GM18861 (cell line): ENCODE measurements around the gene MSI2.

Experiments used
- ATAC-seq: cut with Tn5 transposase; IDR thresholded peaks from one replicate; pipeline ENCODE4 v1.9.1; 2021; ENCODE audit not compliant: unreplicated experiment

The MSI2 gene

DNA sequence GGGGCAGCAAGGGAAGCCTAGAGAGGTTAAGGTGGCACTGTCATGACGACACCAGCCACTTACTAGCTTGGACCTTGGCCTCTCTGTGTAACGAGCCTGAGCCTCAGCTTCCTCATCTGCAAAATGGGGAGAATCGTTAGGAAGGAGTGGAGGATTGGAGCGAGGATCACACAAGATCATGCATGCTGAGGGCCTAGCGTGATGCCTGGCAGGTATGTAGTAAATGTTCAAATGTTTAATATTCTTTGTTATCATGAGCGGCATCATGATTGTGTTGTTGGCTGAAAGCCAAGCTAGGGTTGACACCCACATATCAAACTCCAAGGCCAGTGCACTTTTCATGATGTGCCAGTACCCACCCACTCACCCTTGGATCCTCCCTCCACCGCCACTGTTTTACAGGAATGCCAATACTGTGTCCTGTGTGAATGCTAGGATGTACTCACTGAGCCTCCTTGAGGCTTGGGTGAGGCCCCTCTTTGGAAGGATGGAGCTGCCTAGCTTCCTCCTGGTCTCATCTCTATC is 192.5 kb downstream of the MSI2 start:
- ATAC-seq = no peak

DNA sequence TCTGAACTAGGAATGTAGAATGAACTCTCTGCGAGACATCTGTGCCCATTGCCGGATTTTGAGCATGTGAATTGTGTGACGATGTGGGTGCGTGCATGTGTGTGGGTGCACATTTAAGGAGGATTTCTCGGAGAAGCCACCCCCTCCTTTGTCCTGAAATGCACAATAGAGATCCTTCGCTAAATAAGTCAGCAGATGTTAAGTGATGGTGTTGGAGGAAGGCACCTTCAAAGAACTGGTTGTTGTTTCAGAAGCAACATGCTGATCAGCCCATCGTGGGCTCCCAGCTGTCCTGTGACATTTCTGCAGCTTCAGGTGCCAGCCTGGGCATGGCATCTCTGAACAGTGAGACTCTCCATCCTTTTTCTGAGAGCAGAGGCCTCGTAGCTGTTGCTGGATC is 194.9 kb downstream of the MSI2 start:
- ATAC-seq = no peak

DNA sequence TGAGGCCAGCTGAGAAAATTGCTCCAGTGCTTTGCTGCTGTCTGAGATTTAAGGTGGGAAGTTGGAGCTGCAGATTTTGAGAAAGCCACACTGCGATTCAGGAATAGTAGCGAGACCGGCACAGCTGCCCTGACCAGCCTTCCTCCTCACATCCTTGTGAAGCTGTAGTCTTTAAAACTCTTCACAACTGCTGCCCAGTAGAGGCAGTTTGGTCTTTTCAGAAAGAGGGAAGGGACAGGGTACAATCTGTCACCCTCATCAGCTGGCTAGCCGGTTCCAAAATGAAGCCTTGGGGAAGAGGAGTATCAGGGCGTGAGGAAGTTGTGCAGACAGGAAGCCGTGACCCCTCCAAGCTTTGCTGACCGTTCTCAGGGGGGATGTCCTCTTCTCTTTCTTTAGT is 195.3 kb downstream of the MSI2 start:
- no peak for ATAC-seq

DNA sequence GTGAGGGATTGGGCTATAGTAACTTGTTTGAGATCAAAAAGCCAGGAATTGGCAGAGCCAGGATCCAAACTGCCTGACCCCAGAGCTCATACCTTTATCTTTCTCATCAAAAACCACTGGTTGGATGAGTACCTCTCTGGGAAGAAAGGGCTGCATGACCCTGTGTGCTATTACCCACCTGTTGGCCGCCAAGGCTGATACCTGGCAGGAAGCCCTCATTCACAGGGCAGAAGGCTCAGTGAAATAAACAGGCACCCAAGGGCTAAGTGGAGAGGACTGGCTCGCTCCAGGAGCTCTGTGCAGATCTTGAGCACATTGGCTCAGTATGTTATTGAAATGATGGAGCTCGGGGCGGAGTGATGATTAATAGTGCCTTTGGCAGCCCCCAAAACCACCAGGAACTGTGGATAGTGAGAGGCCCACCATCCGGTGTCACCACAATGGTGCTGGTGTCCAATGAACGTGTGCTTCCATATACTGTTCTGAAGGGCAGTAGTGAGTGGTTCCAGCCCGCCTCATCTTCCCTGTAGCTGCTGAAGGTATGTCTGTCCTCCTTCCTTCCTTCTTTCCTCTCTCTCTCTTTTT is 197.6 kb downstream of the MSI2 start:
- ATAC-seq = no peak

DNA sequence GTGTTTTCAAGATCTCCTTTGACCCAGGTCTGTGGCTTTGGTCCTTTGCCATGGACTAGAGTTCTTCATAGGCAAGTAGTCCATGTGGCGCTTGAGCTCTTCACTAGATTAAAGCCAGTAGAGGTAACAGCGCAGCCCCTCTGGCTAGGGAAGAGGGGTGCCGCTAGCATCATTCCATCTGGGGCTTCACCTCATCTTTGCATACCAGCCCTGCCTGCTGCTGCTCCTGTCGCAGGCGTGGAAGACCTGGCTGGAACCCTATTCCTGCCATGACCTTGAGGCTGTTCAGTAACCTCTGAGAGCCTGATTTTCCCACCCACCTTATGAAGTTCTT is 198.4 kb downstream of the MSI2 start:
- ATAC-seq = no peak

DNA sequence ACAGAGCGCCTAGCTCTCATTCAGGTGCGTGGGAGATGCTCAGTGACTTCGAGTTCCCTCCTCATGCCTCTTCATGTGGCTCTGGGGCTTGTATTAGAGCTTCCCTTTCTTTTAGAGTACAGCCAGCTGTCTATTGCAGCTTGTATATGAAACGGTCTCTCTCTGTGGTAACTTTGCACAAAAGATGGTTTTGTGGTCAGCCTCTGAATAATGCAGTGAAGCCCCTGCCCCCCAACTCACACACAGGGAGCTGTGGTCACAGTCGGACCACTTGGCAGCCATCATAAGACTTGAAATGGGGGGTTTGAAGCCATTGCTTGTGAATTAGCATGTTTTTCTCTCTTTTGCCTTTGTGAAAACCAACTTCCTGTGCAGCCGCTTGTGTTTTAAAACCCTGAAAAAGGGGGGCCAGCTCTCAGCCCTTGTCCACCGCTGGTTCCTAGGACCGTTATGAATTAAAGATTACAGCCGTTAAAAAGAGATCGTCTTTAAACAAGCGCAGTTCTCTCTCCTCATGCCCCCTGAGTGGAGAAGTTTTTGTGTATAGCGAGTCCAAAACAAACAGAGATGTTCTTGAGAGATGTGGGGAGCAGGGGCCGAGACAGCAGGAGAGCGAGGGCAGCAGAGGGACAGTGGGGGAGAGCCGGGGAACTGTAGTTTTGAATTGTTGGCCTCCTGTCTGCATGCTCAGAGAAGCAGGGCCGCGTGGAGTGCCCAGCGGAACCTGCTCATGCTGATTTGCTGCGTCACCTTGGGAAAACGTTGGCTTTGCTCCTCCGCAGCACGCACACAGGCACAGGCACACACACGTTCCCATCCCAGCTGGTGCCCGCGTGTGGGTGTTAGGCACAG is 199.0 kb downstream of the MSI2 start:
- ATAC-seq = peak; percentile 62

DNA sequence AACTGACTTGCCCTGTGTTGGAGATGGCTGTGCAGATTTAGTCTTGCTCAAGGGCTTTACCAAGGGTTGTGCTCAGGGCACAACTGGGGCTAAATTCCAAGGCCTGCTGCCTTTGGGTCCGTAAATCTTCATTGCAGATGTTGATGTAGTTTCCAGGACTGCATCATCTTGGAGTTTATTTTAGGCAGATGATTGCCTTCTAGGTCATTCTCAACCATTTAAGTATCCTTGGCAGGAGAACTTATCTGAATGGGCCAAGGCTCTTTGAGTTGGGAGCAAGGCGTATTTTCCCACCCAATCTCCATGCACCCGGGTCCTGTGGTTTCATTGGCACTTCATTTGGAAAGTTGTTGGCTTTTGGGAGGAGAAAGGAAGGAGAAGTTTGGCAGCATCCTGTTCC is 200.3 kb downstream of the MSI2 start:
- no peak for ATAC-seq

DNA sequence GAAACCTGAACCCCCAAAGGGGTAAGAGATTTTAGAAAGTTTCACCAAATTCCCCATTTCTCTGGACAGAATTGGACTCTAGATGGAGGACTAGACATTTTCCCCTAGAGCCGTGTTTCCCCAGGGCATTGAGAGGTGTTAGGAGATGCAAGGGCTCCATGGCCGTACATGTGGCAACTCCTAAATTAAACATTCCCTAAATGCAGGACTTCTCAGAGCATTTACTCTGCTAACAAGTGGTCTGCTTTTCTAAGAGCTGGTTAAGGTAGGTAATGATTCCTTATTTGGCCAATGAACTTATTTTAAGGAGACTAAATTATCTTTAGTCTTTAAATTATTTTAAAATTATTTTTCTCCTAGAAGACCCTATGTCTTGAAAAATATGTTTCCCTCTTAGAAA is 200.9 kb downstream of the MSI2 start:
- no peak for ATAC-seq

DNA sequence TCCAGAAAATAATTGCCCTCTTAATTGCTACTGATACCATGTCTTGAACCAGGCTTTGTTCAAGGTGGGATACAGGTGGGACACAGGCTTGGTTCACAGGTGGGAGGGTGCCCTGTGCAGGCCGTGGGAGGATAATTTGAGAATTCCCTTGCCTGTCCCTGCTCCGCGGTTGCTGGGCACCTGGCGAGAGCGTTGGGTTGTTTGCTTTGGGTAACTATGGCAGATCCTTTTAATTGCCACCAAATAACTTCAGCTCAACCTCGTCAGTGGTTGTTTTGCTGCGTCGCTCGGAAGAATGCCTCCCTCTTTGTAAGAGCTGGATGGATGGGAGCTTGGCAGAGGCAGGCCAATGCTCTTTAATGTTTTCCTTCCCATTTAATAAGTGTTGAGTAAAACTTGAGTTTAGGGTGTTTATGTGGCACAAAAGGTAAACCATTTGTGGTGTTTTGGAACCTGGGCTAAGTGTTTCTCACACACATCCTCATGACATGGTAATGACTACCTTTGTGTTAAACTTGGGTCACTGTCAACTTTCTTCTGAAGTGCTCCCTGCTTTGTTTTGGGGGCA is 202.5 kb downstream of the MSI2 start:
- no peak for ATAC-seq

DNA sequence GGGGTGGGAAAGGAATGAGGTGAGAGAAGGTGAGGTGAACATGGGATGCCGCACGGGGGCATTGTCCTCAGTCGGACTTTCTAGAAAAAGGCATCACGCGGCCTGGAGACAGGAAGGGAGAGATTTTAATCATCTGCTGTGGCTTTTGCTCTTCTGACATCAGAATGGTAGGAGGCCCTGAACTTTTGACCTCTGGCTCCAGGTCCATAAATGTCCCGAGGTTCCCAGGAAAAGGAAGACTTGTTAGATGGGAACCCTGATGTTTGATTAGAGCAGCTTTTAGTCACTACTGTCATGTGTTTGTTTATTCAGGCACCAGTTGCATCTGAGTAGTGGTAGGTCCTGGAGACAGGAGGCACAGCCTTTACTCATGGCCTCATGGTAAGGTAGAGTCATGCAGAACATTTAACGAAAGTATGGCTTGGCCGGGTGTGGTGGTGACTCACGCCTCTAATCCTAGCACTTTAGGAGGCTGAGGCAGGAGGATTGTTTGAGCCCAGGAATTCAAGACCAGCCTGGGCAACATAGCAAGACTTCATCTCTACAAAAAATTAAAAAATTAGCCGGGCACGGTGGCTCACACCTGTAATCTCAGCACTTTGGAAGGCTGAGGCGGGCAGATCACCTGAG is 203.1 kb downstream of the MSI2 start:
- ATAC-seq = no peak

DNA sequence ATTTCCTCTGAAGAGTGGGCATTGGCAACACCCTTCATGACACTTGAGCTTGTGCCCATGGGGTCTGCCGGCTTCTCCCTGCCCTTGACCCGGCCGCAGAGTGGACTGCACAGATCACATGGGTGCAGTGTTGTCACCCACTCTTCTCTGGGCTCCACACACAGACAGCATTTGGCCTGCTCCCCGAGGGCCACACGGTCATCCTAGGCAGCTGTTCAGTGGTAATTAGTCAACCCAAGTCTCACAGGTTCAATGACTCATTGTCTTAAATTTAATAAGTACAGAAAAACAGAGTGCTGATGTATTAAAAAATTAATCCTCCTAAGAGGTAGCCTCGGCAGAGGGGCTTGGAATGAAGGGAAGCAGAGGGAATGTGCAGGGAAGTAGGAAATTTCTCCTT is 204.8 kb downstream of the MSI2 start:
- ATAC-seq = peak; percentile 32

DNA sequence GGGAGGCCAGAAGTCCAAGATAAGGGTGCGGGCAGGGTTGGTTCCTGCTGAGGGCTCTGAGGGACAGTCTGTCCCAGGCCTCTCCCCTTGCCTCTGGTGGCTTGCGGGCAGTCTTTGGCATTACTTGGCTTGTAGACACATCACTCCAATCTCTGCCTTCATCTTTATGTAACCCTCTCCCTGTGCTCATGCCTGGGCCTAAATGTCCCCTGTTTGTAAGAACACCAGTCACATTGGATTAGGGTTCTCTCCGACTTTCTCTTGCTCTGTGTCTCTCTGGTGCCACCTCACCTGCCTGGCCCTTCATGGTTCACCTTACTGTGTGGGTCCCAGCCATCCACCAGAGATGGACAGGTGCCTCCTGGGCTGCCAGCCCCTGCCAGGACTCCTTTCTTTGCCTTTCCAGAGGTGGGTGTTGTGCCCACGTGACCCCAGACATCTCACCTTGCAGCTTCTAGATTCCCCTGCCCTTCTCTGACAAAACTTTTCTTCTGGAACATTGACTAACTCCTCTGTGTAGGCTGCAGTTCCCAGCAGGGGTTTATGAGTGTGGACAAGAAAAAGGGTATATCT is 205.8 kb downstream of the MSI2 start:
- no peak for ATAC-seq

DNA sequence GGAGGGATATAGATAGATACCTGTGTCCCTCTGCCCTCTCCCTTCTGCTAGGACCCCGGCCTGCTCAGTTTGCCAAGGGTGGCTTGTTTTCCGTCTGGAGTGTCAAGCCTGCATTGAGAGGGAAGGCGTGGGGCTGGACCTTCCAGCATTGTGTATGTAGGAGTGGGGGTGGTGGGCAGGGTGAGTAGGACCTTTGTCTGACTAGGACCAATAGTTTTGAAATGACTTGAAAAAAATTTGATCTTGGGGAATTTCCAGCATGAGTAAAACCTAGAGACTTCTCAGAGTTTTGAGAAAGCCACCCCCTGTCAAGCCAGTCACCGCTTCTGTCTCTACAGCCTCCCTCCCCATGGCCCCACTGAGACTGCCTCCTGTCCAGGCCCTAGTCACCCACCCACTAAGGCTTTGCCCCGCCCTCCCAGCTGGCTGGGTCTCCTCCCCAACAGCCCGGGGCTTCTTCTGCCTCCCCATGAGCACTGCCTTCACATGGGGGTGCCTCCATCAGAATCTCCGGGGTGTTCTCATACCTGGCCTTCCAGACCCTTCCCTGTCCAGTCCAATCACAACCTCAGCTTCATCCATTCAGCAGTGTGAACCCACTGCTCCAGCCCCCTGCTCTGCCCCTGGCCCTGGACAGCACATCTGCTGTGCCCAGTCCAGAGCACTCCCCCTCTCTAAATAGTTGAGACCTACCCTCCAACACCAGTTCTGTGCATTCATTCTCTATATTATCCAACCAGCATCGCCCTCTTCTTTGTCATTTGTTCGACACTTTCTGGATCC is 207.0 kb downstream of the MSI2 start:
- ATAC-seq = peak; percentile 76

DNA sequence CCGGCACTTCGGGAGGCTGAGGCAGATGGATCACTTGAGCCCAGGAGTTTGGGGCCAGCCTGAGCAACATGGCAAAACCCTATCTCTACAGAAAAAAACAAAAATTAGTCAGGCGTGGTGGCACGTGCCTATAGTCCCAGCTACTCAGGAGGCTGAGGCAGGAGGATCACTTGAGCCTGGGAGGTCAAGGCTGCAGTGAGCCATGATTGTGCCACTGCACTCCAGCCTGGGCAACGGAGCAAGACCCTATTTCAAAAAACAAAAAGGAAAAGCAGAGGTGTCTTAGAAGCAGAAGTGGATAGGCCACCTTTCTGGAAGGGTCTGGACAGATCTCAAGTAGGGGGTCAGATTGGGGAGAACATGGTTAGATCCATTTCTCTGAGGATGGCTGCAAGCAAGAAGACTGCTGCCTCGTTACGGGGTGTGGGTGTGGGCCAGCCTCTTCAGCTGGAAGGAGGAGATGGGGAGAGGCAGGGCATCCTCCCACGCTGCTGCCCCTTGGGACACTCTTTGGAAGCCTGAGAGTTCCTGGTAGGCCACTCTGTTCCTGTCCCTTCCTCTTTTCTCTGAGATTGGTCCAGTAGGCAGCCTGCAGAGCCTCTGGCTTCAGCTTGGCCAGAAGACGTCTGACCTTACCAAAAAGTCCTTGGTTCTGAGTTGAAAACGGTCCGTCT is 208.0 kb downstream of the MSI2 start:
- ATAC-seq = no peak

DNA sequence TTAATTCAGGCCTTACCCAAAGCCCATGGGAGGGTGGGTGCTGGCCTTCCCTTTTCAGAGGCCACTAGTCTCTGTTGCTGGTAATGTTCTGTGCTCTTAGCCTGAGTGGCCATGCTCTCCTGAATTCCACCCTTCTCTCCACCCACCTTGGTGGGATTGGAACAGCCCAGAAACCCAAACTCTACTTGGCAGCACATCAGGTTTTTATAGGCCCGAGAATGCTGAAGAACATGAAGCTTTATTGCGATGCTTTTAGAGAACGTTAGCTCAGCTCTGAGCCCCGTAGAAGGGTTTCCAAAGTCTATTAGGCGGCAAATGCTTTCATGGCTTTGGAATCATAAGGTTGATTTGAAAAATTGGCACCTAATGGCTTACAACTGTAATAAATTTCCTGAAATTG is 209.3 kb downstream of the MSI2 start:
- no peak for ATAC-seq

DNA sequence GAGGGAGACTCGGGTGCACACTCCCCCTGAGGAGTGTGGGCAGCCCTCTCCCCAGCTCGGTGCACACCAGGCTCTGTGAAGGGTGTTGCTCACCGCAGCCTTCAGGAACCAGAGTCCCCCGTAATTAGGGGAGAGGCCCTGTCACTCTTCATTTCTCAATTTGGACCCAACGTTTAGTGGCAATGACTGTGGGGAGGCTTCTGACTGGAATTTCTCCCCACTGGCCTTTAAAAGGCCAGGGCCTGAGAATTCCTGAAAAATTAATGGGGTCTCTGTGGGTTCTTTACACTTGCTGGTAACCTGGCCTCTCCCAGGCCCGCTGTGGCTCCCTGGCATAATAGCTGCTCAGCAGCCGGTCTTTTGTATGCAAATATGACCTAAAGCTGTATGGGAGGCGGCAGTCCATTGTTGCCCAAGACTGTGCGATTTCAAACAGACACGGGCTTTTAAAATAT is 209.7 kb downstream of the MSI2 start:
- no peak for ATAC-seq

DNA sequence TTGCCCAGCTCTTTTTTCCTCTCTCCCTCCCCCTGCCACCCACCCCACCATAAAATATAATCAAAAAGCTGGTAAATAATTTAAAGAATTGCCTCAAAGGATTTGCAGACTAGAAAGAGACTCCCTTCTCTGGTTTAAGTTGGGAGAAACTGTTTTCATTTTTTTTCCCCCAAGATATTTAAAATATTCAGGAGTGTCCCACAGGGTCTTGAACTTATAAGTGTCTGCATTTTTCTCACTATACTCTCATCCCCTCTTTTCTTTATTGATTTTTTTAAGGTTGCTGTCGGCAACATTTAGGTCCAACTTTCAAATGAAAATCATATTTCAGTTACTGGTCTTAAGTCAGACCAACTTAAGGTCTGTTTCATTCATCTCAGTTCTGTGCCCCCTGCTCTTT is 210.2 kb downstream of the MSI2 start:
- ATAC-seq = no peak

DNA sequence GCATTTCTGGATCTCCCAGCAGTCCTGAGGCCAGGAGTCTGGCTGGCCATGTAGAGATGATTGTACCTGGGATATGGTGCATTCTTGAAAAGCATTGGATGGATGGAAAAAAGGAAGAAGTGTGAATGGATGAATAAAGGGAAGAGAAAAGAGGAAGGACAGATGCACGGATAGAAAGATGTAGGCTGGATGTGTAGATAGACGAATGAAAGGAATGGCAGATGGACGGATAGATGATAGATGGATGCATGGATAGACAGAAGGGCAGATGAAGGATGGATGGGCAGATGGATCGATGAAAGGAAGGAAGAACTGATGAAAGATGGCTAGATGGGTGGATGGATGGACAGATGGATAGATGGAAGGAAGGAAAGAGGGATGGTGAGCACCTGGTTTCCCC is 210.9 kb downstream of the MSI2 start:
- ATAC-seq = no peak

DNA sequence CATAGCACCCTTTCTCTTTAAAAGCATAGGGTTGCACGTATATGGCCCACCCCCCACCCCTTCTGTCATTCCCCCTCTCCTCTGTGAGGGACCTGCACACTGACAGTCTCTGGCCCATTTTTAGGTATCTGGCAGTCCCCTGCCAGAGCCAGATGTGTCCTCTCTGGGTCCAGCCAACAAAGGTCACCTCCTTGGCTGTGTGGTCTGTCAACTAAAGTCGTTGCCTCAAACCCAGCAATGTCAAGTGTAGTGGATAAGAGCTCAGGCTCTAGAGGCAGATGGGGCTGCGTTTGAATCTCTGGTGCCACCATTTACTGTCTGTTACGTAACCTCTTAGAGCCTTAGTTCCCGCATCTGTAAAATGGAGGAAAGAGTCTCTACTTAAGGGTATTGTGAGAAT is 211.5 kb downstream of the MSI2 start:
- ATAC-seq = no peak
